DND-41 (cell line): ENCODE data around the gene IL1F10.
"Not testable (repeated sequence)": the region's sequence is repeated elsewhere in the genome, so short reads cannot be mapped to it uniquely, and the experiment has no call there.

Source experiments
- ATAC-seq: fragments of 200-7000 bp; cut with Tn5 transposase; 3 replicates; pipeline ENCODE4 v1.9.1; 2021; ENCODE audit warnings: low read depth; ENCODE audit not compliant: insufficient read depth
- DNase-seq: peaks from one replicate; pipeline ENCODE4 v3.0.0-alpha.2; 2020
- H2AFZ ChIP-seq: 2 replicates; pipeline ENCODE4 v1.6.0; 2012; ENCODE audit warnings: low read depth, low read length
- H3K27ac ChIP-seq: 2 replicates; pipeline ENCODE4 v1.5.1; 2012; ENCODE audit warnings: low read length, inconsistent platforms
- H3K27me3 ChIP-seq: fragments of 200-600 bp; sonication (generic); 2 replicates; pipeline ENCODE4 v1.6.0; 2012; ENCODE audit warnings: low read length, mild to moderate bottlenecking, inconsistent platforms; ENCODE audit not compliant: insufficient read depth, poor library complexity
- H3K36me3 ChIP-seq: 2 replicates; pipeline ENCODE4 v1.5.1; 2012; ENCODE audit warnings: low read length, inconsistent platforms; ENCODE audit not compliant: insufficient read depth
- H3K4me1 ChIP-seq: 2 replicates; pipeline ENCODE4 v1.5.1; 2012; ENCODE audit warnings: mild to moderate bottlenecking, low read length; ENCODE audit not compliant: insufficient read depth
- H3K4me2 ChIP-seq: 2 replicates; pipeline ENCODE4 v1.6.0; 2012; ENCODE audit warnings: mild to moderate bottlenecking, moderate library complexity, low read length, inconsistent platforms; ENCODE audit not compliant: insufficient read depth
- H3K4me3 ChIP-seq, 2 experiments: fragments of 200-600 bp in 1 of 2; shearing (Covaris generic) in 1 of 2; 2 replicates each; pipeline ENCODE4 v1.5.1; 2012 to 2016; ENCODE audit warnings: inconsistent platforms in 2 of 2, low read length in 2 of 2, mild to moderate bottlenecking in 2 of 2, low read depth in 1 of 2, moderate library complexity in 1 of 2
- H3K79me2 ChIP-seq: 2 replicates; pipeline ENCODE4 v1.6.0; 2012; ENCODE audit warnings: low read length, inconsistent platforms; ENCODE audit not compliant: insufficient read depth
- H3K9ac ChIP-seq: 2 replicates; pipeline ENCODE4 v1.6.0; 2012; ENCODE audit warnings: low read depth, mild to moderate bottlenecking, inconsistent platforms, low read length, moderate library complexity
- H3K9me3 ChIP-seq: 2 replicates; pipeline ENCODE4 v1.5.1; 2012; ENCODE audit warnings: low read length, moderate library complexity, mild to moderate bottlenecking, inconsistent platforms; ENCODE audit not compliant: insufficient read depth, severe bottlenecking
- H4K20me1 ChIP-seq: 2 replicates; pipeline ENCODE4 v1.6.0; 2012; ENCODE audit warnings: low read length; ENCODE audit not compliant: insufficient read depth
- CTCF ChIP-seq: IDR thresholded peaks from 2 replicates; pipeline ENCODE4 v1.5.1; 2012; ENCODE audit warnings: borderline replicate concordance, low read length, moderate library complexity, mild to moderate bottlenecking; ENCODE audit not compliant: poor library complexity, severe bottlenecking; ENCODE audit errors: extremely low read depth
- EZH2 ChIP-seq: IDR thresholded peaks from 3 replicates; pipeline ENCODE4 v1.6.1; 2012; ENCODE audit warnings: borderline replicate concordance, low read depth, mild to moderate bottlenecking, moderate library complexity, low read length, inconsistent platforms; ENCODE audit not compliant: severe bottlenecking

IL1F10 gene

GRCh38 chr2:113091231-113091896 lies 23.6 kb downstream of the IL1F10 start:
- H3K79me2 ChIP-seq, result no peaks in the 10 kb centered on the region
- no peak overlapping the region for H3K4me3 ChIP-seq
- no peak overlapping the region for H3K27ac ChIP-seq
- no peak overlapping the region for H3K9ac ChIP-seq
- no peak overlapping the region for H3K4me2 ChIP-seq
- no peaks in the 10 kb centered on the region for H3K36me3 ChIP-seq
- H3K4me1 ChIP-seq, result no peaks in the 10 kb centered on the region
- TF ChIP-seq CTCF (no peak), EZH2 (no peak)
- ATAC-seq (no peak), DNase-seq (no peak)
- H2AFZ ChIP-seq, result no peak overlapping the region
- no peaks in the 10 kb centered on the region for H4K20me1 ChIP-seq
- peaks cover 16% of the 10 kb centered on the region for H3K27me3 ChIP-seq
- no peaks in the 10 kb centered on the region for H3K9me3 ChIP-seq

- TF ChIP-seq CTCF, result no peak
- Histone ChIP-seq H3K79me2 (no peaks in the 10 kb centered on the region), H3K4me1 (no peaks in the 10 kb centered on the region), H3K9me3 (no peaks in the 10 kb centered on the region), H4K20me1 (no peaks in the 10 kb centered on the region), H3K9ac (no peak overlapping the region), H3K4me2 (no peak overlapping the region), H2AFZ (no peak overlapping the region), H3K4me3 (no peak overlapping the region), H3K27me3 (peaks cover 16% of the 10 kb centered on the region), H3K36me3 (no peaks in the 10 kb centered on the region), H3K27ac (no peak overlapping the region)
- no peak for ATAC-seq
- DNase-seq, result no peak
Measured at GRCh38 chr2:113092864-113093612, 25.3 kb downstream of the IL1F10 start.

- H3K36me3 ChIP-seq, result no peaks in the 10 kb centered on the region
- no peak overlapping the region for H2AFZ ChIP-seq
- ATAC-seq, result no peak
- H3K27me3 ChIP-seq, result peaks cover 16% of the 10 kb centered on the region
- H3K4me2 ChIP-seq, result no peak overlapping the region
- H3K9me3 ChIP-seq, result no peaks in the 10 kb centered on the region
- no peaks in the 10 kb centered on the region for H3K4me1 ChIP-seq
- no peak overlapping the region for H3K27ac ChIP-seq
- DNase-seq, result no peak
- no peak overlapping the region for H3K9ac ChIP-seq
- no peak for TF ChIP-seq CTCF
- H4K20me1 ChIP-seq, result no peaks in the 10 kb centered on the region
- no peak overlapping the region for H3K4me3 ChIP-seq
- H3K79me2 ChIP-seq, result no peaks in the 10 kb centered on the region
Measured at GRCh38 chr2:113093613-113093977, 25.8 kb downstream of the IL1F10 start.

- not testable (repeated sequence) for H3K27ac ChIP-seq, ATAC-seq, H3K4me1 ChIP-seq, H3K4me2 ChIP-seq, H4K20me1 ChIP-seq, H3K4me3 ChIP-seq, H2AFZ ChIP-seq, H3K9ac ChIP-seq, H3K79me2 ChIP-seq, H3K9me3 ChIP-seq, H3K36me3 ChIP-seq, DNase-seq
- peaks cover 11% of the 10 kb centered on the region for H3K27me3 ChIP-seq
Measured at GRCh38 chr2:113096306-113096705, 28.5 kb downstream of the IL1F10 start.

- H3K79me2 ChIP-seq, H2AFZ ChIP-seq, H3K27ac ChIP-seq, H3K4me1 ChIP-seq, H4K20me1 ChIP-seq, ATAC-seq, H3K27me3 ChIP-seq, DNase-seq, H3K9me3 ChIP-seq, H3K4me2 ChIP-seq, H3K9ac ChIP-seq, H3K4me3 ChIP-seq, H3K36me3 ChIP-seq: not testable (repeated sequence)
Measured at GRCh38 chr2:113096842-113097618, 29.3 kb downstream of the IL1F10 start.
